ENCODE measurements around the gene MYL4.
"Not testable (repeated sequence)": the region's sequence is repeated elsewhere in the genome, so short reads cannot be mapped to it uniquely, and the experiment has no call there.

Gene MYL4

GRCh38 chr17:47218896-47219430 lies 9.8 kb downstream of the MYL4 start:
- peak; percentile 56 for FAIRE-seq
- DNase-seq (ENCODE audit: insufficient read length, low spot score), result no peak
- peak; percentile 37 for TF ChIP-seq SPI1 (IDR thresholded peaks at IDR 0.05; ENCODE audit: low read depth, low read length)
- no peak for TF ChIP-seq POU2F2 (IDR thresholded peaks at IDR 0.05; ENCODE audit: low read depth, low read length)
- TF ChIP-seq TAF1 (IDR thresholded peaks at IDR 0.05; ENCODE audit: low read depth, low read length), result no peak
- TF ChIP-seq POLR2AphosphoS5 (IDR thresholded peaks at IDR 0.05; ENCODE audit: low read depth, low read length), result no peak

- FAIRE-seq (no peak), DNase-seq (ENCODE audit: insufficient read length, low spot score) (no peak)
- TF ChIP-seq POLR2A (IDR thresholded peaks at IDR 0.05; ENCODE audit: low read depth, low read length), result no peak
- TF ChIP-seq SPI1 (IDR thresholded peaks at IDR 0.05; ENCODE audit: low read depth, low read length), result no peak
- TF ChIP-seq PAX5 (IDR thresholded peaks at IDR 0.05; ENCODE audit: insufficient read depth, low read length, severe bottlenecking), result no peak
- no peak for TF ChIP-seq POU2F2 (IDR thresholded peaks at IDR 0.05; ENCODE audit: low read depth, low read length)
- no peak for TF ChIP-seq POLR2AphosphoS5 (IDR thresholded peaks at IDR 0.05; ENCODE audit: low read depth, low read length)
- TF ChIP-seq TAF1 (IDR thresholded peaks at IDR 0.05; ENCODE audit: low read depth, low read length), result no peak
Measured at GRCh38 chr17:47219621-47220475, 10.7 kb downstream of the MYL4 start.

GRCh38 chr17:47220531-47220999 lies 11.4 kb downstream of the MYL4 start:
- peak; percentile 80 for FAIRE-seq
- TF ChIP-seq PAX5 (IDR thresholded peaks at IDR 0.05; ENCODE audit: insufficient read depth, low read length, severe bottlenecking), result no peak
- TF ChIP-seq SPI1 (IDR thresholded peaks at IDR 0.05; ENCODE audit: low read depth, low read length), result no peak
- TF ChIP-seq POU2F2 (IDR thresholded peaks at IDR 0.05; ENCODE audit: low read depth, low read length), result no peak
- no peak for TF ChIP-seq POLR2AphosphoS5 (IDR thresholded peaks at IDR 0.05; ENCODE audit: low read depth, low read length)
- TF ChIP-seq POLR2A (IDR thresholded peaks at IDR 0.05; ENCODE audit: low read depth, low read length), result no peak
- no peak for TF ChIP-seq TAF1 (IDR thresholded peaks at IDR 0.05; ENCODE audit: low read depth, low read length)
- no peak for DNase-seq (ENCODE audit: insufficient read length, low spot score)

GRCh38 chr17:47221154-47221553 lies 12.0 kb downstream of the MYL4 start:
- TF ChIP-seq POU2F2 (IDR thresholded peaks at IDR 0.05; ENCODE audit: low read depth, low read length) (no peak), POLR2AphosphoS5 (IDR thresholded peaks at IDR 0.05; ENCODE audit: low read depth, low read length) (no peak), POLR2A (IDR thresholded peaks at IDR 0.05; ENCODE audit: low read depth, low read length) (no peak), TAF1 (IDR thresholded peaks at IDR 0.05; ENCODE audit: low read depth, low read length) (no peak), PAX5 (IDR thresholded peaks at IDR 0.05; ENCODE audit: insufficient read depth, low read length, severe bottlenecking) (no peak), SPI1 (IDR thresholded peaks at IDR 0.05; ENCODE audit: low read depth, low read length) (no peak)
- FAIRE-seq, result no peak

GRCh38 chr17:47222047-47222446 lies 12.9 kb downstream of the MYL4 start:
- no peak for DNase-seq (ENCODE audit: insufficient read length, low spot score)
- TF ChIP-seq SPI1 (IDR thresholded peaks at IDR 0.05; ENCODE audit: low read depth, low read length), result no peak
- no peak for TF ChIP-seq TAF1 (IDR thresholded peaks at IDR 0.05; ENCODE audit: low read depth, low read length)
- no peak for TF ChIP-seq PAX5 (IDR thresholded peaks at IDR 0.05; ENCODE audit: insufficient read depth, low read length, severe bottlenecking)
- TF ChIP-seq POLR2A (IDR thresholded peaks at IDR 0.05; ENCODE audit: low read depth, low read length), result no peak
- TF ChIP-seq POLR2AphosphoS5 (IDR thresholded peaks at IDR 0.05; ENCODE audit: low read depth, low read length), result no peak
- no peak for TF ChIP-seq POU2F2 (IDR thresholded peaks at IDR 0.05; ENCODE audit: low read depth, low read length)
- no peak for FAIRE-seq

More at GRCh38 chr17:47221154-47221553, 12.0 kb downstream of the MYL4 start:
- no peak for DNase-seq (ENCODE audit: insufficient read length, low spot score)

GRCh38 chr17:47223007-47223406 lies 13.9 kb downstream of the MYL4 start:
- no peak for DNase-seq (ENCODE audit: insufficient read length, low spot score)
- TF ChIP-seq PAX5 (IDR thresholded peaks at IDR 0.05; ENCODE audit: insufficient read depth, low read length, severe bottlenecking) (no peak), POU2F2 (IDR thresholded peaks at IDR 0.05; ENCODE audit: low read depth, low read length) (no peak), POLR2A (IDR thresholded peaks at IDR 0.05; ENCODE audit: low read depth, low read length) (no peak), POLR2AphosphoS5 (IDR thresholded peaks at IDR 0.05; ENCODE audit: low read depth, low read length) (no peak), TAF1 (IDR thresholded peaks at IDR 0.05; ENCODE audit: low read depth, low read length) (no peak), SPI1 (IDR thresholded peaks at IDR 0.05; ENCODE audit: low read depth, low read length) (no peak)
- FAIRE-seq, result no peak

GRCh38 chr17:47223460-47223859 lies 14.3 kb downstream of the MYL4 start:
- TF ChIP-seq POU2F2 (IDR thresholded peaks at IDR 0.05; ENCODE audit: low read depth, low read length) (no peak), POLR2A (IDR thresholded peaks at IDR 0.05; ENCODE audit: low read depth, low read length) (no peak), PAX5 (IDR thresholded peaks at IDR 0.05; ENCODE audit: insufficient read depth, low read length, severe bottlenecking) (no peak), POLR2AphosphoS5 (IDR thresholded peaks at IDR 0.05; ENCODE audit: low read depth, low read length) (no peak), SPI1 (IDR thresholded peaks at IDR 0.05; ENCODE audit: low read depth, low read length) (no peak), TAF1 (IDR thresholded peaks at IDR 0.05; ENCODE audit: low read depth, low read length) (no peak)

GRCh38 chr17:47224077-47224476 lies 14.9 kb downstream of the MYL4 start:
- DNase-seq (ENCODE audit: insufficient read length, low spot score); FAIRE-seq: not testable (repeated sequence)

More at GRCh38 chr17:47223460-47223859, 14.3 kb downstream of the MYL4 start:
- DNase-seq (ENCODE audit: insufficient read length, low spot score), result no peak
- no peak for FAIRE-seq

- TF ChIP-seq POU2F2 (IDR thresholded peaks at IDR 0.05; ENCODE audit: low read depth, low read length) (no peak), POLR2AphosphoS5 (IDR thresholded peaks at IDR 0.05; ENCODE audit: low read depth, low read length) (no peak), TAF1 (IDR thresholded peaks at IDR 0.05; ENCODE audit: low read depth, low read length) (no peak), PAX5 (IDR thresholded peaks at IDR 0.05; ENCODE audit: insufficient read depth, low read length, severe bottlenecking) (no peak), POLR2A (IDR thresholded peaks at IDR 0.05; ENCODE audit: low read depth, low read length) (no peak), SPI1 (IDR thresholded peaks at IDR 0.05; ENCODE audit: low read depth, low read length) (no peak)
- DNase-seq (ENCODE audit: insufficient read length, low spot score) (no peak), FAIRE-seq (no peak)
Measured at GRCh38 chr17:47224966-47225365, 15.8 kb downstream of the MYL4 start.
